AG04449 (cell line): ENCODE data around the gene KLHL26.
A peak's percentile ranks its signal among the peaks of the same experiment; 100 is the strongest.

Source experiments
- CTCF ChIA-PET: fragments of 350-600 bp; formaldehyde crosslinking; extraction: SDS; loops from one replicate; lab custom pipeline; 2021; ENCODE audit warnings: antibody characterized with exemption; lab: Yijun Ruan, JAX
- POLR2A ChIA-PET: fragments of 400-600, 350-600 bp; formaldehyde crosslinking; extraction: SDS; loops from one replicate; lab custom pipeline; 2020; ENCODE audit warnings: antibody characterized with exemption, inconsistent platforms; lab: Yijun Ruan, JAX
- DNase-seq: peaks from one replicate; pipeline ENCODE4 v3.0.0-alpha.2; 2010; ENCODE audit warnings: low read depth, low spot score
- H3K4me3 ChIP-seq: 2 replicates; pipeline ENCODE4 v1.5.1; 2011; ENCODE audit warnings: low read depth, mild to moderate bottlenecking, control low read depth, low read length
- TF ChIP-seq, protein P1 (sequence below): IDR thresholded peaks from one replicate; pipeline ENCODE4 v1.5.1; 2011; ENCODE audit warnings: mild to moderate bottlenecking, moderate library complexity, low read length, control low read depth, inconsistent platforms; ENCODE audit not compliant: insufficient read depth; ENCODE audit errors: missing control alignments

The KLHL26 gene

DNA sequence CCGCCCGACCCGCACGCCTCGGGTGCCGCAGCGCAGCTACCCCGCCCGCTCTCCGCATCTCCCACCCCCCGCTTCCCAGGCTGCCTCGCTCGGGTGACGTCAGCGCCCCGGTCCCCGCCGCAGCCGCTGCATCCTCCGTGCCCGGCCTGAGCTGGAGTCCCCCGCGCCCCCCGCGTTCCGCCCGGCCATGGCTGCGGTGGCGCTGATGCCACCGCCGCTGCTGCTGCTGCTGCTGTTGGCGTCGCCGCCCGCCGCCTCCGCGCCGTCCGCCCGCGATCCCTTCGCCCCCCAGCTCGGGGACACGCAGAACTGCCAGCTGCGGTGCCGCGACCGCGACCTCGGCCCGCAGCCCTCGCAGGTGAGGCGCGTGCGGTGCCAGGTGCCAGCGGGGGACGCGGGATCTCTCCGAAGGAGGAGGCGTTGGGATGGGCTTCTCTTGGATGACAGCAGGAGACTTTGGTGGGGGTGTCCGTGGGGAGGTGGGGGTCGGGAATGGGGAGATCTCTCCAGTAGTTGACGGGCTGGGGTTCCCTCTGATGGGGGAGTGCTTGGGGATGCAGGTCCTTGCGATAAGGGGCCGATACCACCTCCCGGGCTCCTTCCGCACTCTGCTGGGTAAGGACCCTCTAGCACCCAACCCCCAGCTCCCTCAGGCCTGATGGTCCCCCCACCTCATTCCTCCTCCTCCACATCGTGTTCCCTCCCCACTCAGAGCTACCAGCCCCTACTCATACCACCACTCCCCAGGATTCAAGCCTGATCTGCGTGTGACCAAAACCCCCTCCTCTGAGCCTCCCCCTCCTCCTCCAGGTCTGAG is 23.8 kb upstream of the KLHL26 start, which contains the start of gene TMEM59L:
TSS of gene TMEM59L (plus strand) at position 99 of the 817 bp plus-strand sequence. CDS start at position 188, 89 bp downstream.
- POLR2A ChIA-PET = interaction anchor here (0.5 kb wide), 1 partner anchor 175 kb away, joined by 3 read pairs; no protein-coding TSS in a partner anchor
- CTCF ChIA-PET = interaction anchor here (0.9 to 3.5 kb wide), 2 partner anchors 18 to 235 kb away, joined by 3 to 16 read pairs; no protein-coding TSS in a partner anchor
- H3K4me3 ChIP-seq = peak within 1 kb of the TSS; percentile 48
- TF ChIP-seq, protein P1, sequence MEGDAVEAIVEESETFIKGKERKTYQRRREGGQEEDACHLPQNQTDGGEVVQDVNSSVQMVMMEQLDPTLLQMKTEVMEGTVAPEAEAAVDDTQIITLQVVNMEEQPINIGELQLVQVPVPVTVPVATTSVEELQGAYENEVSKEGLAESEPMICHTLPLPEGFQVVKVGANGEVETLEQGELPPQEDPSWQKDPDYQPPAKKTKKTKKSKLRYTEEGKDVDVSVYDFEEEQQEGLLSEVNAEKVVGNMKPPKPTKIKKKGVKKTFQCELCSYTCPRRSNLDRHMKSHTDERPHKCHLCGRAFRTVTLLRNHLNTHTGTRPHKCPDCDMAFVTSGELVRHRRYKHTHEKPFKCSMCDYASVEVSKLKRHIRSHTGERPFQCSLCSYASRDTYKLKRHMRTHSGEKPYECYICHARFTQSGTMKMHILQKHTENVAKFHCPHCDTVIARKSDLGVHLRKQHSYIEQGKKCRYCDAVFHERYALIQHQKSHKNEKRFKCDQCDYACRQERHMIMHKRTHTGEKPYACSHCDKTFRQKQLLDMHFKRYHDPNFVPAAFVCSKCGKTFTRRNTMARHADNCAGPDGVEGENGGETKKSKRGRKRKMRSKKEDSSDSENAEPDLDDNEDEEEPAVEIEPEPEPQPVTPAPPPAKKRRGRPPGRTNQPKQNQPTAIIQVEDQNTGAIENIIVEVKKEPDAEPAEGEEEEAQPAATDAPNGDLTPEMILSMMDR = no peak
- no peak for DNase-seq

DNA sequence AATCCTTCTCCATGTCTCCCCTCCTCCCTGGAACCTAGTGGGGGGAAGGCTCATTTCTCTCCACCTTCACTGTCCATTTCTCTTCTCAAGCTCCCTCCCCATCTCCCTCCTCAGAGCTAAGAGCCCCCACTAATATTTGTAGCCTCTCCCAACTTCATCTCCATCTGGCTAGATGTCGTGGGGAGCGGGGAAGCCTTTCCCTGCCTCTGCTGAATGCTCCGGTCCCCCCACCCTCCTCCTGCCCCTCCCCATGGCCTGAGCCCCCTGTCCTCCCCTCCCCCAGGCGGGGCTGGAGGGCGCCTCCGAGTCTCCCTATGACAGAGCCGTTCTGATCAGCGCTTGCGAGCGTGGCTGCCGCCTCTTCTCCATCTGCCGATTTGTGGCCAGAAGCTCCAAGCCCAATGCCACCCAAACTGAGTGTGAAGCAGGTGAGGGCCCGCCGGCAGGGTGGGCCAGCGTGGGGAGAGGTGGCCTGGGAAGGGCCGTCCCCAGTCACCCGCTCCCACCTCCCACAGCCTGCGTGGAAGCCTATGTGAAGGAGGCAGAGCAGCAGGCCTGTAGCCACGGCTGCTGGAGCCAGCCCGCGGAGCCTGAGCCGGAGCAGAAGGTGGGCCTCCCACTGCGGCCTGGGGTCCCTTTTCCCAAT is 23.1 kb upstream of the KLHL26 start:
- TF ChIP-seq, protein P1 = no peak
- POLR2A ChIA-PET = interaction anchor here (0.5 kb wide), 1 partner anchor 174 kb away, joined by 3 read pairs; no protein-coding TSS in a partner anchor
- CTCF ChIA-PET = interaction anchor here (0.9 to 3.5 kb wide), 2 partner anchors 19 to 234 kb away, joined by 3 to 16 read pairs; no protein-coding TSS in a partner anchor
- H3K4me3 ChIP-seq = no peak overlapping the region
- no peak for DNase-seq

GRCh38 chr19:18616023-18616422 is 20.8 kb upstream of the KLHL26 start:
- ChIA-PET POLR2A (no interaction called here), CTCF (interaction anchor here (1.0 to 1.8 kb wide), 2 partner anchors 12 to 231 kb away, joined by 3 to 4 read pairs; no protein-coding TSS in a partner anchor)
- no peak overlapping the region for H3K4me3 ChIP-seq
- no peak for DNase-seq
- TF ChIP-seq, protein P1 = no peak

DNA sequence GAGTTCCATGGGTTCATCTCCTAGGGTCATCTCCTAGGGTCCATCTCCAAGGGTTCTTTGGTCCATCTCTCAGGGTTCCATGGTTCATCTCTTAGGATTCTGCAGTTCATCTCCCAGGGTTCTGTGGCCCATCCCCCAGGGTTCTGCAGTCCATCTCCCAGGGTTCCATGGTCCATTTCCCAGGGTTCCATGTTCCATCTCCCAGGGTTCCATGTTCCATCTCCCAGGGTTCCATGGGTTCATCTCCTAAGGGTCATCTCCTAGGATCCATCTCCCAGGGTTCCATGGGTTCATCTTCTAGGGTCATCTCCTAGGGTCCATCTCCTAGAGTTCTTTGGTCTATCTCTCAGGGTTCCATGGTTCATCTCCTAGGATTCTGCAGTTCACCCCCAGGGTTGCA is 19.3 kb upstream of the KLHL26 start:
- no peak overlapping the region for H3K4me3 ChIP-seq
- ChIA-PET POLR2A (no interaction called here), CTCF (no interaction called here)
- TF ChIP-seq, protein P1 = no peak
- no peak for DNase-seq

DNA sequence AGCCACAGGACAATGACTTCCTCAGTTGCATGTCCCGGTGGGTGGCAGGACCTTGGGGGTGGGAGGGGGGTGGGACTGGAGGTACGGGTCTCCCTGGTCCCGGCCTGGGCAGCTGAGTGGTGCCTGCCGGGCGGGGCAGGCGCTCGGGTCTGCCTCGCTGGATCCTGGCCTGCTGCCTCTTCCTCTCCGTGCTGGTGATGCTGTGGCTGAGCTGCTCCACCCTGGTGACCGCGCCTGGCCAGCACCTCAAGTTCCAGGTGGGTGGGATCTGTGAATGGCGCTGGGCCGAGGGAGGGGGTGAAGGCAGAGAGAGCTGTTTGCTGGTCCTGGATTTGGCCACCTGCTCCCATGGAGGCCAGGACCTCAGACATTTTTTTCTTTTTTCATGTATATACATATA is 18.6 kb upstream of the KLHL26 start:
- POLR2A ChIA-PET = no interaction called here
- DNase-seq = no peak
- TF ChIP-seq, protein P1 = no peak
- no peak overlapping the region for H3K4me3 ChIP-seq
- CTCF ChIA-PET = no interaction called here
